A549 treated with dexamethasone at 1 μM for 4 hours (cell line): Measurements from ENCODE around the gene HBP1. TPM values are rescaled to one million over a fixed set of nuclear protein-coding genes. Genes with fewer than 3 reads are reported as not detected.

Source experiments
- total RNA-seq: library from RNA; stranded (reverse); fragments of 200-300 nt; extraction: Qiagen RNA extraction; gene quantifications from 5 replicates; pipeline ENCODE4 v1.2.3, GENCODE V29; 2022

HBP1 gene
- total RNA-seq = 14.9 to 21.2 TPM (median 16.8 TPM) in 5 replicates

GRCh38 chr7:107168233-107169119, at the start of gene HBP1:
TSS of gene HBP1 (plus strand) at chr7:107169003. CDS start at chr7:107179894, 10,891 bp downstream.

Other genes with a start within 250 kb of the HBP1 start
- 2.4 to 2.8 TPM (median 2.7 TPM) in 5 replicates for gene PRKAR2B, start 124.3 kb upstream of the HBP1 start, total RNA-seq